SK-N-MC (cell line): Measurements from ENCODE around the gene C2CD4A.

Source experiments
- EZH2 ChIP-seq: fragments of 200-600 bp; sonication (generic); IDR thresholded peaks from one replicate; pipeline ENCODE4 v1.6.1; 2017; ENCODE audit warnings: antibody characterized with exemption
- POLR2AphosphoS5 ChIP-seq: IDR thresholded peaks from 2 replicates; pipeline ENCODE4 v1.6.1; 2012; ENCODE audit warnings: mild to moderate bottlenecking, low read depth, low read length, borderline replicate concordance

- TF ChIP-seq EZH2 = no peak
- no peak for TF ChIP-seq POLR2AphosphoS5
These were observed 2.8 kb downstream of the C2CD4A start for GRCh38 chr15:62069551-62069950.
